Esophagus (tissue), 2 donors: ENCODE data around the gene LY6G5C. TPM values are rescaled to one million over a fixed set of nuclear protein-coding genes. Genes with fewer than 3 reads are reported as not detected.
A peak's percentile ranks its signal among the peaks of the same experiment; 100 is the strongest.

Experiments used
- H3K27ac ChIP-seq, 2 donors: one replicate each; pipeline ENCODE4 v1.5.1; 2013; ENCODE audit warnings: low read depth in 2 of 2, mild to moderate bottlenecking in 2 of 2, inconsistent platforms in 1 of 2, low read length in 1 of 2, moderate library complexity in 1 of 2
- H3K27me3 ChIP-seq, 2 donors: one replicate each; pipeline ENCODE4 v1.6.1; 2013; ENCODE audit warnings: low read length in 2 of 2, control low read depth in 1 of 2, mild to moderate bottlenecking in 1 of 2; ENCODE audit not compliant: insufficient read depth in 2 of 2, control insufficient read depth in 1 of 2
- H3K36me3 ChIP-seq, 2 donors: one replicate each; pipeline ENCODE4 v1.6.1; 2013; ENCODE audit warnings: low read length in 1 of 2; ENCODE audit not compliant: control insufficient read depth in 2 of 2, insufficient read depth in 2 of 2
- H3K4me1 ChIP-seq, 2 donors: one replicate each; pipeline ENCODE4 v1.6.1; 2013; ENCODE audit warnings: low read length in 1 of 2; ENCODE audit not compliant: control insufficient read depth in 2 of 2, insufficient read depth in 2 of 2
- H3K4me3 ChIP-seq, 2 donors: one replicate each; pipeline ENCODE4 v1.5.1; 2013; ENCODE audit warnings: low read length in 2 of 2, mild to moderate bottlenecking in 2 of 2, low read depth in 1 of 2, moderate library complexity in 1 of 2
- H3K9me3 ChIP-seq, 2 donors: one replicate each; pipeline ENCODE4 v1.6.1; 2013; ENCODE audit warnings: mild to moderate bottlenecking in 2 of 2, low read depth in 1 of 2, low read length in 1 of 2, moderate library complexity in 1 of 2; ENCODE audit not compliant: control insufficient read depth in 2 of 2, insufficient read depth in 1 of 2
- WGBS, 2 donors: extraction: QIAGEN DNeasy Blood & Tissue Kit; methylation state at CpG; one replicate each; pipeline ENCODE4 v1.1.7; 2013; 5-methylcytosine and 5-hydroxymethylcytosine counted together
- polyA plus RNA-seq, 2 donors: library from polyadenylated mRNA; stranded (reverse); fragments of 200-250 nt; gene quantifications; one replicate each; pipeline ENCODE4 v1.2.3, GENCODE V29; 2013
- donor health status: healthy with polysubstance abuse.
- donor health status: Bipolar disorder and iron deficiency.

LY6G5C gene
- polyA plus RNA-seq, 2 donors: 0.76 to 1.1 TPM

DNA sequence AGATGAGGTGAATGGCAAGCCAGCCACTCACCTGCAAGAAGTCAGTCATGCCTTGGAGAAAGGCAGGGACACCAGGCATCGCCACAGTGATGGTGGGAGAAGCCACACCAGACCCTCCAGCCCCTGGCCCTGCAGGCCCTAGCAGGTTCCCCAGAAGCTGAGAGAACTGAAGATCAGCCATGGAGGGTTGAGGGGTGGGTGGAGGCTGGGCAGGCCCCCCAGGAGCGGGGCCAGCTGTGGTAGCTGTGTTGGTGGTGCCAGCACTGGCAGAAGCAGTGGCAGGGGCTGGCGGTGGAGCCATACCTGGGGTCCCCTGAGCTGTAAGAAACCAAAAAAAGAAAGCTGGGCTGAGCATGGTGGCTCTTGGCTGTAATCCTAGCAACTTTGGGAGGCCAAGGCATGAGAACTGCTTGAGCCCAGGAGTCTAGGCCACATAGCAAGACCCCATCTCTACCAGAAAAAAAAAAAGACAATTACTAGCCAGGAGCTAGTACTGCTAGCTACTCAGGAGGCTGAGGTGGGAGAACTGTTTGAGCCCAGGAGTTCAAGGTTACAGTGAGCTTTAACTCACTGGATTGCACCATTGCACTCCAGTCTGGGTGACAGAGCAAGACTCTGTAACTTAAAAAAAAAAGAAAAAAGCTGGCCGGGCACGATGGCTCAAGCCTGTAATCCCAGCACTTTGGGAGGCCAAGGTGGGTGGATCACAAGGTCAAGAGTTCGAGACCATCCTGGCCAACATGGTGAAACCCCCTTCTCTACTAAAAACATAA lies 37.9 kb downstream of the LY6G5C start:
- H3K27me3 ChIP-seq: no peaks in the 10 kb centered on the region
- no peak overlapping the region for H3K4me3 ChIP-seq
- peaks cover 53 to 65% of the 10 kb centered on the region in 2 donors for H3K36me3 ChIP-seq
- WGBS, 2 donors: 88 to 91% methylated on average over 6 of the region's 6 CpGs
- peaks cover 0 to 2% of the 10 kb centered on the region in 2 donors for H3K4me1 ChIP-seq
- no peaks in the 10 kb centered on the region for H3K9me3 ChIP-seq
- H3K27ac ChIP-seq: no peak overlapping the region

DNA sequence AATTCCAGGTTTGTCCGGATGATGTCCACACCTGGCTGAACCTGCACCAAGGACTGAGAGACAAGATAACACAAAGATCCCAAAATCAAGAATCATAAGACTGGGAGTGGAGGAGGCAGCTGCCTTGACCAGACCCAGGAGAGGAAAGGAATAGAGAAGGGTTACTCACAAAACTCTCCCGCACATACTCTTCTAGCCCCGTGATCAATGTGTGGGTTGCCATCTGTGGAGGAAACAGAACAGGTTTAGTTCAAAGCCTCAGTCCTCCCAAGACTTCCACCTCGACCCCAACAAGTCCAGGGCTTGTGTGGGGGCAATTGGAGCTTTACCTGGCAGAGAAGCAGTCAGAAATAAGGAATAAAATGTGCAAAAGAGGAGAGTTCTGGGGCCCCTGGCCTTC lies 39.5 kb downstream of the LY6G5C start:
- Histone ChIP-seq H3K27me3 (no peaks in the 10 kb centered on the region), H3K9me3 (no peaks in the 10 kb centered on the region), H3K4me1 (peaks cover 0 to 2% of the 10 kb centered on the region in 2 donors), H3K27ac (no peak overlapping the region), H3K4me3 (no peak overlapping the region), H3K36me3 (peaks cover 59 to 67% of the 10 kb centered on the region in 2 donors)
- 85 to 90% methylated on average over 4 of the region's 4 CpGs for WGBS, 2 donors

DNA sequence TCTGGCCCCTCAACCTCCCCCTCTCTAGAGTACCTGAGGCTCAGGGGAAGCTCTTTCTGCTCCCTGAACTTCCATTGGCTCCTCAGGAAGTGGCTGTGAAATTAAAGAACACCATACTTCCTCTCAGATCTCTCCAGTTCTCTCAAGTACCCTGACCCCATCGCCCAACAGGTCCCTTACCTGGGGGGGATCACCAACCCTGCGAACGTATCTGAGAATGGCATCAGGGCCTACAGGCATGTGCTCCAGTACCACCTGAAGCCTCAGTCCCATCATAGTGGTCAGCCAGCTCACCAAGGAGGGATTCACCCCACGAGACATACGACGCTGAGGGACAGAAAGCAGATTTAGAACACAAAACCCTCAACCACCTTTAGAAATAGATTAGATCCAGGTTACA lies 40.3 kb downstream of the LY6G5C start:
- H3K36me3 ChIP-seq: peaks cover 65 to 66% of the 10 kb centered on the region in 2 donors
- no peaks in the 10 kb centered on the region for H3K9me3 ChIP-seq
- H3K27me3 ChIP-seq: no peaks in the 10 kb centered on the region
- WGBS, 2 donors: 94 to 95% methylated on average over 6 of the region's 6 CpGs
- H3K4me3 ChIP-seq: no peak overlapping the region
- peaks cover 0 to 2% of the 10 kb centered on the region in 2 donors for H3K4me1 ChIP-seq
- no peak overlapping the region for H3K27ac ChIP-seq

DNA sequence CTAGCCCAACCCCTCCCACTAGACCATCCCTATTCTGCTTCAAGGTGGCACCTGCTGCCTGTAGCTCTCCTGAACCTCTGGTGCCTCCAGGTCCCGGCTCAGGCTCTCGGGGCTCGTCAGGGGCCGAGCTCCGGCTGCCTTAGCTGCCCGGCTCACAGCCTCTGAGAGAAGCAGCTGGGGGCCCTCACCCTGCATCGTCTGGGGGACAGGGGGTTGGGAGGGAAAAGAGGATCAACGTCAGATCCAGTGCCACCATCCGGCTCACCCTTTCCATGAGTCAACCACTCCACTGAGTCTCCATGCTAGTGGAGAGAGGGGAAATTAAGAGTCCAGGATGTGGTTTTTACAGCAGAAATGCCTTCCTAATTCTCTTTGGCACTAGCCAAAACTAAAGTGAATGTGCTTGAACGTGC lies 41.4 kb downstream of the LY6G5C start:
- Histone ChIP-seq H3K36me3 (peaks cover 65 to 66% of the 10 kb centered on the region in 2 donors), H3K4me1 (no peaks in the 10 kb centered on the region), H3K4me3 (no peak overlapping the region), H3K27me3 (no peaks in the 10 kb centered on the region), H3K9me3 (no peaks in the 10 kb centered on the region), H3K27ac (peak overlapping the region in 1 of 2 donors; percentile 8)
- WGBS, 2 donors: 73 to 78% methylated on average over 10 of the region's 10 CpGs

DNA sequence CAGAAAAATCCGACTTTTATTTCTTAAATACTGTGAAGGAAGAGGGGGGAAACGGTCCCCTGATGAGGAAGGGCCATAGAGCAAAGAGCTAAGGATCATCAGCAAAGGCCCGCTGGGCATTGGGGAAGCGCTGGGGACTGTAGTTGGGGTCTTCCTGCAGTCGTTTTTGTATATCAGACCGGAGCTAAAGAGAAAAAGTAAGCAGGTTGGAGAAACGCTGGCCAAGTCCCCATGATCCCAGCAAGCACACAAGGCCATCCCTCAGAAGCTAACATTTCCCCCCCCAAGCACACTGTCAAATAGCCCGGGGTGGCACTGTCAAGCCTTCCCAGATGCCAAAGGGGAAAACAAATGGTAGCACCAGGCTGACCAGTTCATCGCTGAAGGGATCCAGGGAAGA lies 41.8 kb downstream of the LY6G5C start:
- Histone ChIP-seq H3K36me3 (peaks cover 64 to 66% of the 10 kb centered on the region in 2 donors), H3K4me1 (no peaks in the 10 kb centered on the region), H3K9me3 (no peaks in the 10 kb centered on the region), H3K27me3 (no peaks in the 10 kb centered on the region), H3K27ac (peak overlapping the region in 1 of 2 donors; percentile 8), H3K4me3 (no peak overlapping the region)
- 76 to 82% methylated on average over 9 of the region's 9 CpGs for WGBS, 2 donors

DNA sequence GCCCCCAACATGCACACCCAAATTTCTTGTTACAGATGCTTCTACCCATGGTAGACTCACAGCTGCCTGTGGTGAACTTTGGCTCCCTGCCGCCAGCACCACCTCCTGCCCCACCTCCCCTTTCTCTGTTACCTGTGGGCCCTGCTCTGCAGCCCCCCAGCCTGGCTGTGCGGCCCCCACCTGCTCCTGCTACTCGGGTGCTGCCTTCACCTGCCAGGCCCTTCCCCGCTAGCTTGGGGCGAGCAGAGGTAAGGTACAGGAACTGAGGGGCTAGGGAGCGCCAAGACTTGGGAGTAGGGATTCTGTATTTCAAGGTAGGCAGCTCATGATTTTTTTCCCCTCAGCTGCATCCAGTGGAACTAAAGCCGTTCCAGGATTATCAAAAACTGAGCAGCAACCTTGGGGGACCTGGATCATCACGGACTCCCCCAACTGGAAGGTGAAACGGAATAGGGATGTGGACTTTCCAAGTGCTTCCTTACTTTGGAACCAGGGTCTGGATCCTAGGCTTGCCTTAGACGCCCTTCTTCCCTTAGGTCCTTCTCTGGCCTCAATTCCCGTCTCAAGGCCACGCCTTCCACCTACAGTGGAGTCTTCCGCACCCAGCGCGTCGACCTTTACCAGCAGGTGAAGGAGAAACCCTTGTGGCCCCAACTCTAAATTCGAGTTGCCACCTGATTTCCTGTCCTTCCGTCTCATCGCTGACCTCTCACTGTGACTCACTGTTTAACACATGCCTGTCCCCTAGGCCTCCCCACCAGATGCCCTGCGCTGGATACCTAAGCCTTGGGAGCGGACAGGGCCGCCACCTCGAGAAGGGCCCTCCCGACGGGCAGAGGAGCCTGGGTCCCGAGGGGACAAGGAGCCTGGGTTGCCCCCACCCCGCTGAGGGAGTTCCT lies 43.9 kb downstream of the LY6G5C start:
- Histone ChIP-seq H3K36me3 (peaks cover 55 to 67% of the 10 kb centered on the region in 2 donors), H3K4me3 (no peak overlapping the region), H3K27ac (no peak overlapping the region), H3K27me3 (no peaks in the 10 kb centered on the region), H3K9me3 (no peaks in the 10 kb centered on the region), H3K4me1 (no peaks in the 10 kb centered on the region)
- WGBS, 2 donors: 77% methylated on average over 27 of the region's 27 CpGs

DNA sequence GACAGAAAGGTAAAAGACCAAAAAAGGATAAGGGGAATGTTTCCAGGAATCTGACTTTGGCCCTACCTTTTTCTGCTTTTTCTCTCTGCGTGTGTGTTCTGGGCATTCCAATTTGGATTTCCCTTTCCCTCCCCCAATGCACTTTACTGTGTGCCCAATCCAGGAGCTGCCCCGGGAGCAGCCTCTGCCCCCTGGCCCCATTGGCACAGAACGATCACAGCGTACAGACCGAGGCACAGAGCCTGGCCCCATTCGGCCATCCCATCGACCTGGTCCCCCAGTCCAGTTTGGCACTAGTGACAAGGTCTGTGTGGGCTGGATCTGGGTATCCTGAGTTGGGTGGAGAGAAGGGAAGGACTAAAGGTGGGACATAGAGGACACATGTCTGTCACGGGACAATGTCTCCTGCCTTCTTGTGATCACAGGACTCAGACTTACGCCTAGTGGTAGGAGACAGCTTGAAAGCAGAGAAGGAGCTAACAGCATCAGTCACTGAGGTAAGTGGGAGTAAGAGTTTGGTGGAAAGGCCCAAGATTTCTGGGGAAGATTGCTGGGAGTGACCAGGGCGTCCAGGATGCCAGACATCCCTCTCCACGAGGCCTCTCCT lies 45.8 kb downstream of the LY6G5C start:
- Histone ChIP-seq H3K27ac (no peak overlapping the region), H3K9me3 (no peaks in the 10 kb centered on the region), H3K4me1 (no peaks in the 10 kb centered on the region), H3K4me3 (no peak overlapping the region), H3K27me3 (no peaks in the 10 kb centered on the region), H3K36me3 (peaks cover 43 to 68% of the 10 kb centered on the region in 2 donors)
- WGBS, 2 donors: 79 to 81% methylated on average over 11 of the region's 11 CpGs

DNA sequence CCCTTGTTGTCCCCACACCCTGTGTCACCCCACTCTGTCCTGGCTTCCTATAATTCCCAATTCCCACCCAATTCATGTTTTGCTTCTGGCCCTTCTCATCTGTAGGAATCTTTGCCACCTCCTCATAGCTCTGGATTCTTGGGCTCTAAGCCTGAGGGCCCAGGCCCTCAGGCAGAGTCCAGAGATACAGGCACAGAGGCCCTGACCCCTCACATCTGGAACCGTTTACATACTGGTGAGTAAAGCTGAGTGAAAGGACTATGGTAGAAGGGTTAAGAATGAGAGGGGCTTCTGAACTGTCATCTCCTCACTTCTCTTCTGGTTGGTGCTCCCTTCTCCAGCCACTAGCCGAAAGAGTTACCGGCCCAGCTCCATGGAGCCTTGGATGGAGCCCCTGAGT lies 46.7 kb downstream of the LY6G5C start:
- Histone ChIP-seq H3K27me3 (no peaks in the 10 kb centered on the region), H3K4me1 (no peaks in the 10 kb centered on the region), H3K9me3 (no peaks in the 10 kb centered on the region), H3K4me3 (no peak overlapping the region), H3K27ac (no peak overlapping the region), H3K36me3 (peaks cover 41 to 61% of the 10 kb centered on the region in 2 donors)
- WGBS, 2 donors: 88 to 89% methylated on average over 3 of the region's 3 CpGs

DNA sequence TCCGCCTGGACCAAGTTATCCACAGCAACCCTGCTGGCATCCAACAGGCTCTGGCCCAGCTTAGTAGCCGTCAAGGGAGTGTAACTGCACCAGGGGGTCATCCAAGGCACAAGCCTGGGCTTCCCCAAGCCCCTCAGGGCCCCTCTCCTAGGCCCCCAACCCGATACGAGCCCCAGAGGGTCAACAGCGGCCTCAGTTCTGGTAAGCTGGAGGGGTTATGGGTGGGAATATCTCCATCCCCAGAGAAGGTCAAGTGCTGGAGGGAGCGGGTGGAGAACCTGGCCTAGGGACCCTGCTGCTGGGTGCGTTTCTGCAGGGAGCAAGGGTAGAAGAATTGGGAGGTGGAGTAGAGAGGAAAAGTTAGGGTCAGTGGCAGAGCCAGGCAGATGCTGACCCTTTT lies 47.4 kb downstream of the LY6G5C start:
- Histone ChIP-seq H3K36me3 (peaks cover 38 to 61% of the 10 kb centered on the region in 2 donors), H3K9me3 (no peaks in the 10 kb centered on the region), H3K27me3 (no peaks in the 10 kb centered on the region), H3K27ac (no peak overlapping the region), H3K4me3 (no peak overlapping the region), H3K4me1 (no peaks in the 10 kb centered on the region)
- 88 to 91% methylated on average over 7 of the region's 7 CpGs for WGBS, 2 donors
